ENCODE results near the gene KCNH6. TPM values are rescaled to one million over a fixed set of nuclear protein-coding genes. Genes with fewer than 3 reads are reported as not detected.

KCNH6 gene, protein sequence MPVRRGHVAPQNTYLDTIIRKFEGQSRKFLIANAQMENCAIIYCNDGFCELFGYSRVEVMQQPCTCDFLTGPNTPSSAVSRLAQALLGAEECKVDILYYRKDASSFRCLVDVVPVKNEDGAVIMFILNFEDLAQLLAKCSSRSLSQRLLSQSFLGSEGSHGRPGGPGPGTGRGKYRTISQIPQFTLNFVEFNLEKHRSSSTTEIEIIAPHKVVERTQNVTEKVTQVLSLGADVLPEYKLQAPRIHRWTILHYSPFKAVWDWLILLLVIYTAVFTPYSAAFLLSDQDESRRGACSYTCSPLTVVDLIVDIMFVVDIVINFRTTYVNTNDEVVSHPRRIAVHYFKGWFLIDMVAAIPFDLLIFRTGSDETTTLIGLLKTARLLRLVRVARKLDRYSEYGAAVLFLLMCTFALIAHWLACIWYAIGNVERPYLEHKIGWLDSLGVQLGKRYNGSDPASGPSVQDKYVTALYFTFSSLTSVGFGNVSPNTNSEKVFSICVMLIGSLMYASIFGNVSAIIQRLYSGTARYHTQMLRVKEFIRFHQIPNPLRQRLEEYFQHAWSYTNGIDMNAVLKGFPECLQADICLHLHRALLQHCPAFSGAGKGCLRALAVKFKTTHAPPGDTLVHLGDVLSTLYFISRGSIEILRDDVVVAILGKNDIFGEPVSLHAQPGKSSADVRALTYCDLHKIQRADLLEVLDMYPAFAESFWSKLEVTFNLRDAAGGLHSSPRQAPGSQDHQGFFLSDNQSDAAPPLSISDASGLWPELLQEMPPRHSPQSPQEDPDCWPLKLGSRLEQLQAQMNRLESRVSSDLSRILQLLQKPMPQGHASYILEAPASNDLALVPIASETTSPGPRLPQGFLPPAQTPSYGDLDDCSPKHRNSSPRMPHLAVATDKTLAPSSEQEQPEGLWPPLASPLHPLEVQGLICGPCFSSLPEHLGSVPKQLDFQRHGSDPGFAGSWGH
- under 1 TPM in 2 of 10 donors, not detected in 8; 0.06 to 0.10 TPM for polyA plus RNA-seq (ENCODE audit: insufficient read length in 10 of 10)
- long read RNA-seq, donor 1 = 0 reads
- long read RNA-seq, donor 2 = 0 reads
- long read RNA-seq, donor 3 = 0 reads
- long read RNA-seq, donor 4 = 0 reads
- long read RNA-seq, donor 5 = 0 reads
- long read RNA-seq, donor 6 = 0 reads
- long read RNA-seq, donor 7 = 0 reads
- long read RNA-seq, donor 8 = 0 reads
- long read RNA-seq, donor 9 = 0 reads

DNA sequence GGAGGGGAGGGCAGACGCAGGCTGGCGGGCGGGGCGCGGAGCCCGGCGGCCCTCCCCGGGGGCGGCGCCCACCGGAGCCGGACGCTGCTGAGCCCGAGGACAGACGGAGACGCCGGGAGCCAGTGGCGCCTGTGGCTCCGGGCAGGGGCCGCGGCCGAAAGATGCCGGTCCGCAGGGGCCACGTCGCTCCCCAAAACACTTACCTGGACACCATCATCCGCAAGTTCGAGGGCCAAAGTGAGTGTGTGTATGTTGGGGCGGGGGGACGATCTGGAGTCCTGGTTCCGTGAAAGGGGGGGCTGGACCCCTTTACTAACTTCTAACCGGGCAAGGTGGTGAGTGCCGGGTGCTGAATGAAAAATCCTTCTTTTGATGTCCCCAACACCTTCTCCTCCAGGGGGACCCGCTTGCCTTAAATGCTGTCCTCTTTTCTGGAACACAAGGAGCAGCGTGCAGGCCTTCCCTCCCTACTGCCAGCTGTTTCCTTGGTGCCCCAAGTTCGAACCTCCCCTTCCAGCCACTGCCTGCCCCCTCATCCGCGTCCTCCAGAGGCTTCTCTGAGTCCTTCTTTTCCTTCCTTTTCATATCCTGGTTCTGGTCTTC, at the start of gene KCNH6:
Gene KCNH6 (plus strand): TSS at position 106 of the 603 bp plus-strand sequence. CDS start 56 bp downstream, at position 162.
- DNase-seq = no peak

- no peak for DNase-seq
Measured at GRCh38 chr17:63474174-63474573, 49.0 kb upstream of the KCNH6 start.

DNA sequence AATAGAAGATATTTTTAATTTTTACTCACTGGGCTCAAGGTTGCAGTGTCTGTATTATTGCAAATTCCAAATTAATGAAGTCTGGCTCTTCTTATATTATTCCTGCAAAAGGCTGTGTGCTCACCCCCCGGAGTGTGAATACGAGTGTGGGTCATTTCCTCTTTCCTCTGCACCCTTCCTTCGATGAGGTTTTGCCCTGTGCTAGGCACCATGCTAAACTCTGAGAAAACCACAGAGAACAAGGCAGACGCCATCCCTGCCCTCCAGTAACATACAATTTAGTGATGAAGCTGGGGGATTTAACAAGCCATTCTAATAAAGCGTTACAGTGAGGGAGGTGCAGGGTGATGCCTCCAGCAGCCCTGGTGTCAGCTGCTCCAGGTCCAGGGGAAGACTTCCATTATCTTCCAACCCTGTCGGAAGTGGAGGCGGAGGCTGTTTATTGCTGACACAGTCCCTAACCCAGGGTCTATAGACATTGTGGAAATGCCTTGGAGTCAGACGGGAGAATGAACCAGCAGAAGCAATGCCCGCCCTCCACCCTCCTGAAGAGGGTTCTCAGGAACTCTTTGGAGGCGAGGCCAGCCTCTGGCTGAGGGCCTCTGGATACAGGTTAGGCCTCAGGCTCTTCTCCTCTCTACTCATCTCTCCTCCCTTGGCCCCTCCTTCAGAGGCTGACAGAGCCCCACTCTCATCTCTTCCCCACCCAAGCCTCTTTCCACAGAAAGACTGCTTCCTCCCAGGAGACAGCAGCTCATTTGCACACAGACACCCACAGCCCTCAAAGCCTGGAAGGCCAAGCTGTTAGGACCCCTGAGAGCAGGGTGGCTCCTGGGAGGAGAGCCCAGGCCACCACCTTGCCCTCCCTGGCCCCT, 48.3 kb upstream of the KCNH6 start:
- no peak for DNase-seq

DNA sequence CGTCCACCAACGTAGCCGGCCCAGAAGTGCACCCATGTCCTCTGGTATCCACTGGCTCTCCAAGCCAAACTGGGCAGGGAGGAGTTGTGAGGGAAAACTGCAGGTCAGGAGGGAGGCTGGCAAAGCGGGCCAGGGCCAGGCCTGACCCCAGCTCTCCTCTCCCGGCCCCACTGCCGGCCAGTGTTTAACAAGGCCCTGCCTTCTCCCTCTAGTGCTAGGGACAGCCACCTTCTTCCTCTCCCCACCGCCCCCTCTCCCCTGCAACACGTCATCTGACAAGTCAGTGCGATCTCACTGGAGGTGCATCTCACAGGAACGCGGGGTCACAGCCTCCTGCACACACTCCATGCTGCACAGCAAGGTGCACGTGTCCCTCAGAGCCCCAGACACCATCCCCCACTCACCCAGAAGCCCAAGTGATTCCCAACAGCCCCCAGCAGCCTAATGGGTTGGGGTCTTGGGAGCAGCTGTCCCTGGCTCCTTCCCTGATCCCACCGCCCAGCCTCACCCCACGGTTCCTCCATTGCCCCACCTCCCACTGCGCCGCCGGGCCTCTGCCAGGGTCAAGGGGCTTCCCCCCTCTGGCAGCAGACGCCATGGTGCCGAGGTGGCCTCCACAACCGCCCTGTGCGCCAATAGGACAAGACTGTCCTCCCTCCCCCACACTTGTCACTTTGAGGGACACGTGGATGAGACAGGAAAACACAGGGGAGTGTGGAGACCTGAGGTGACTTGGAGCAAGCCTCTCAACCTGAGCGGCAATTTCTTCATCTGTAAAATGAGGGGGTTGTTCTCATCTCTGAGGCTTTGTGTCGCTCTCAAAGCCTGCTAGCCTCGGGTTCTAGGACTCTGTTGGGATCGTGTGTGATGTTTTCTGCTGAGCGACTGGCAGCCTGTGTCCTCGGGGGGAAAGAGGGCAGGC, 47.4 kb upstream of the KCNH6 start:
- no peak for DNase-seq

DNA sequence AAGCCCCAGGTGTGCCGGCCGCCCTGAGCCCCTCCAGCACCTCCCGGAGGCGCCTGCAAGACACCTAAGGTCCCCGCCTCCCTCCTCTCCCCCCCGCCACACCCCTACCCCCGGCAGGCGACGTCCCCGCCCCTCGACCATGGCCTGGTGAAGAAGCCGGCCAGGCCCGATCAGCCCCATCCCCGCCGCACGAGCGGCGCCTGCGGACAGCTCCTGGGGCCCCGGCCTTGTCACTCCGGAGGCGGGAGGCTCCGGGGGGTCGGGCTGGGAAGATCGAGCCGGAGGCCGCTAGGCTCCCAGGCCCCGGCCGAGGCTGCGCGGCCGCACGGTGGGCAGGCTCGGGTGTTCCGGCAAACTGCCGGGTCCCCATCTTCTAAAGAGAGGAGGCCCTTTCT, 46.7 kb upstream of the KCNH6 start:
- peak in 2 of 3 donors; percentile 20 to 55 for DNase-seq

GRCh38 chr17:63476854-63477479, 46.2 kb upstream of the KCNH6 start, which contains the start of gene ACE:
ACE (plus strand) TSS chr17:63477061; CDS start chr17:63477095, 34 bp downstream.
- peak in 2 of 3 donors; percentile 43 to 65 for DNase-seq

DNA sequence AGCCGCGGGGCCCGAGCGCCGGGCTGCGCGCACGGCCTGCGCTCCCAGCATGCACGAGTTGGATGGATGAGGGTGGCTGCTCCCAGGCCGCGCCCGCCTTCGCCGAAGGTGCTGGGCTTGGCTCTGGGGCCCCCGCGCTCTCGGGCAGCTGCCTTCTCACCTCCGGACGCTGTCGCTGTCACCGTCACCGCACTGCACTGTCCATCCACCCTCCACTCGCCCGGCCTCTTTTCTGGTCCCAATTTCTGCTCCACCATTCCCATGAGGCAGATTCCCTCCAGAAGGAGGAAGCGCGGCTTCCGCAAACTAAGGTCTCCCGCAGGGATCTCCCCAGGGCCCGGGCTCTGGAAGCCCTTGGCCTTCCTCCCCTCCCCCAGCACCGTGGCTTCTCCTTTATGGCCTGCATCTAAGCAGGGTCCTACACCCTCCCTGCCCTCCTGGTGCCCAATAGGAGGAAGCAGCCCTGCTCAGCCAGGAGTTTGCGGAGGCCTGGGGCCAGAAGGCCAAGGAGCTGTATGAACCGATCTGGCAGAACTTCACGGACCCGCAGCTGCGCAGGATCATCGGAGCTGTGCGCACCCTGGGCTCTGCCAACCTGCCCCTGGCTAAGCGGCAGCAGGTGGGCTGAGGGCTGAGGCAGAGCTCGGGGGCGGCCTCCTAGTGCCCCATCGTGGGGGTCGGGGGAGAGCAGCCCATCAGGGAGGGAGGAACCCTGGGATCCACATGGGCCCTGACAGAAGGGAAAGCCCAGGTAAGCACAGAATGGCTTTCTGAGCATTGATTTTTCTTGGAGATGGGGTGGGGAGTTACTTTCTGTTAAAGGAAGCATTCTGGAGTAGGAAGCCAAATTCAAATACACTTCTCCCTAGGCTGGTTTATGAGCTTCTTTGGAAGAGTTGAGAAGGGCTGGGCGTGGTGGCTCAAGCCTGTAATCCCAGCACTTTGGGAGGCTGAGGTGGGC, 45.4 kb upstream of the KCNH6 start:
- DNase-seq = peak in 1 of 3 donors; percentile 41

DNA sequence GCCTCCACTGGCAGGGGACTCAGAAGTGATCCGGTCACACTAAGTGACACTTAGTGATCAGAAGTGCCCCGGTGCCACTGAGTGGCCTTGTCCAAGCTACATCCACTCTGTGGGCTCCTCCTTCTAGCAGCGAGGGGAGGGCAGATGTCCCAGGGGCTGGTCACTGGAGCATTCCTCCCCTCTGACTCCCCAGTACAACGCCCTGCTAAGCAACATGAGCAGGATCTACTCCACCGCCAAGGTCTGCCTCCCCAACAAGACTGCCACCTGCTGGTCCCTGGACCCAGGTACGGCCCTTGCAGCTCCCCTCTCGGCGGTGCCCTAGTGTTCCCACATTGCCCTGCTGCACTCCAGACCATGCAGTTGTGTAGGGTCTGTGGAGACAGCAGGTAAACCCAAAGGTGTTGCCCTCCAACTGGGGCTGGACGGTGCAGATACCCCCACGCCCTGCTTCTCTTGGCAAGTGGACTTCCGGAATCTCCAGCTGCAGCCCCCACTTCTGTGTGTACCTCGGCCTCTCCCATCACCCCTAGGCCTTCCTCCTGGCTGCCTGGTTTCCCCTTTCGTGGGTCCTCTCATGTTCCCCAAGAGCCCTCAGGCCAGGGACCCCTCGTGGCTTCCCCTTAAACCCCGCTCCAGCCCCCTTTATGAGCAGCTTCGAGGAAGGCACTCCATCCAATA, 44.2 kb upstream of the KCNH6 start:
- DNase-seq = peak; percentile 49 to 79 (median 74)

DNA sequence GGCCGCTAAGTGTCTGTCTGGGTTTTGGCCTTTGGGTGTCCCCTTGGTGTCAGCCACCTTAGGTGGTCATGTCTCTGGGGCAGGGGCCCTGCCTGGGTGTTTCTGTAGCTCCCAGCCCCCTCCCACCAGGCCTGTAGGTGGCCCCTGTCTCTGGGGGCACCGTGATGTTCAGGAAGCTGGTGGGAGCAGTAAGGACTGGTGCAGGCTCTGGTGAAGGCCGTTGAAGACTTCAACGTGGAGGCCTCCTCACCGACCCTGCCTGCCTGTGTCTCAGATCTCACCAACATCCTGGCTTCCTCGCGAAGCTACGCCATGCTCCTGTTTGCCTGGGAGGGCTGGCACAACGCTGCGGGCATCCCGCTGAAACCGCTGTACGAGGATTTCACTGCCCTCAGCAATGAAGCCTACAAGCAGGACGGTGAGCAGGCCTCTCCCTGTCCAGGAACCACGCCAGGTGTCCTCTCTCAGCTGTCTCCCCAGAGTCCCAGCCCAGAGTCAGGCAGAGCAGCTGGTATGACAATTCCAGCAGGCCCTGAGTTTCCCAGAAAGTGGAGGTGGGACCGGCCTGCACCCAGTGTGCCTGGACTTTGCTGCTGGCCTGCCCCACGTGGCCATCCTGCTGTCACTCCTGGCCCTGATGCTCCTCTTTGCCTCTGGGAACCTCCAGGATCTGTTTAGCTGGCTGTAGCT, 43.5 kb upstream of the KCNH6 start:
- DNase-seq = no peak

GRCh38 chr17:63480192-63480784, 42.9 kb upstream of the KCNH6 start:
- DNase-seq = no peak

DNA sequence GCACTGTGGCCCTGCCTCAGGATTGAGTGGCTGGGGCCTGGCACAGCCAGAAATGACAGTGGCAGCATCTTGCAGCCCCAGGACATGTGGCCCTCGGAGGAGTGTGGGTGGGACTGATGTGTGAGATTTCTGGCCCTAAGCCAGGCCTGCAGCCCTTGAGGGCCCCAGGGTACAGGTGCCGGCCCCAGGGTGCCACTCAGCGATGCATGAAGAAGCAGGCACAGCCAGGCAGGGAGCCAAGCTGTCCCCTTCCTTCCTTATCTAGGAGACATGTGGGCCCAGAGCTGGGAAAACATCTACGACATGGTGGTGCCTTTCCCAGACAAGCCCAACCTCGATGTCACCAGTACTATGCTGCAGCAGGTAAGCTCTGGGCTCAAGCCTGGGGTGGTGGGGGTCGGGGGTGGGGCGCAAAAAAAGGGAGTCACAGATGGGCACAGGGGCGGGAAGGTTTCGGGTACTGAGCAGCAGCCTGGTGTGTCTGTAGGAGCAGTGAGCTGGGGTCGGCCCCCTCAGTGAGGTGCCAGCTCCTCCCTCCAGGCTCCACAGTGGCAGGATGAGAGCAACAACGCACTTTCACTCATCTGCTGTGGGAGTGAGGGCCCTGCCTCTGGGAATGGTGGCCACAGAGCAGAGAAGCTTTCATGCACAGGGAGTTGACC, 42.2 kb upstream of the KCNH6 start:
- no peak for DNase-seq

GRCh38 chr17:63481488-63481870, 41.7 kb upstream of the KCNH6 start:
- no peak for DNase-seq

- no peak for DNase-seq
Measured at GRCh38 chr17:63482509-63482908, 40.6 kb upstream of the KCNH6 start.

DNA sequence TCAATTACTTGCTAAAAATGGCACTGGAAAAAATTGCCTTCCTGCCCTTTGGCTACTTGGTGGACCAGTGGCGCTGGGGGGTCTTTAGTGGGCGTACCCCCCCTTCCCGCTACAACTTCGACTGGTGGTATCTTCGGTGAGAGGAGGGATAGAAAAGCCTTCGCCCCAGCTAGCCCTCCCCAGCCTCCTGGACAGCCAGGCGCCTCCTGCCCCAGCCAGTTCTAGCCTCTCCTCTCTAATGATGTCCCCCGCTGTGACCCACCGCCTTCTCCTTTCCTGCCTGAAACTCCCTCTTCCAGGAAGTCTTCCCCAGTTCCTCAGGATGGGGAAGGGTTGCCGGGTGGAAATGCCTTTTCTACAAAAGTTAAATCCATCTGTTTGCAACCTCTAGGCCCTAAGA, 40.1 kb upstream of the KCNH6 start:
- DNase-seq = no peak

Measured in muscle of back (tissue), 13 donors.